Measurements from ENCODE around the gene STXBP2.

DNA sequence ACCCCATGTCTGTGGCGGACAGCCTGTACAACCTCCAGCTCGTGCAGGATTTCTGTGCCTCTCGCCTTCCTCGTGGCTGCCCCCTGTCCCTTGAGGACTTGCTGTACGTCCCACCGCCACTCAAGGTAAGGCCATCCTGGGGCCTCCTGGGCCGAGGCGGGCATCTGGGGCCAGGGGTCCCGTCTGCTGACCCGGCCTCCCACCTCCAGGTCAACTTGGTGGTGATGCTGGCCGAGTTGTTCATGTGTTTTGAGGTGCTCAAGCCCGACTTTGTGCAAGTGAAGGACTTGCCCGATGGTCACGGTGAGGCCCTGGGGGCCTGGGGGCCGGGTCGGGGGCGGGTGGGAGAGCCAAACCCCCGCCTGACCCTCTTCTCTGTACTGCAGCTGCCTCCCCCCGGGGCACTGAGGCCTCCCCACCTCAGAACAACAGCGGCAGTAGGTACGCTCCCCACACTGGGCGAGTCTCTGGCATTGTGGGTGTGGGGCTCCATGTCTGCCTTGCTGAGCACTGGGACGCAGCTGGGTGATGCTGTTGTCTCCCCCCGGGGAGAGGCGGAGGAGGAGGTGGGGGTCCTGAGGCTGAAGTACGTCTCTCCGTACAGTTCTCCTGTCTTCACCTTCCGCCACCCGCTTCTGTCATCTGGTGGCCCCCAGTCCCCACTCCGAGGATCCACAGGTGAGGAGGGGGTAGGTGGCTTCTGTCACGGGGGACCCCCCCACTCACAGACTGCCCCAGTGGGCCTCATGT lies 26.2 kb upstream of the STXBP2 start:
- no peak for TF ChIP-seq POLR2A (IDR thresholded peaks at IDR 0.05)
- no peak for TF ChIP-seq CTCF (IDR thresholded peaks at IDR 0.05)

Measured in esophagus squamous epithelium (tissue), 4 donors.